Psoas muscle (tissue), 8 donors: ENCODE measurements around the gene FAIM2. TPM values are rescaled to one million over a fixed set of nuclear protein-coding genes. Genes with fewer than 3 reads are reported as not detected.

Source experiments
- ATAC-seq, 4 donors: fragments of 200-7000 bp; cut with Tn5 transposase; one replicate each; pipeline ENCODE4 v1.9.1; 2020; ENCODE audit warnings: moderate library complexity in 3 of 4, mild to moderate bottlenecking in 2 of 4
- DNase-seq, 2 donors: peaks; one replicate each; pipeline ENCODE4 v3.0.0-alpha.2; 2020
- H3K27ac ChIP-seq: fragments of 200-600 bp; one replicate; pipeline ENCODE4 v1.8.0; 2022
- H3K27me3 ChIP-seq, 3 donors: fragments of 200-600 bp in 1 of 3; one replicate each; pipeline versions ENCODE4 v1.6.1 to v1.8.0; 2013 to 2022; ENCODE audit warnings: low read length in 2 of 3, mild to moderate bottlenecking in 2 of 3, moderate library complexity in 1 of 3; ENCODE audit not compliant: insufficient read depth in 3 of 3
- H3K36me3 ChIP-seq, 2 donors: fragments of 200-600 bp in 1 of 2; one replicate each; pipeline versions ENCODE4 v1.6.1 to v1.8.0; 2013 to 2022; ENCODE audit warnings: low read depth in 1 of 2, mild to moderate bottlenecking in 1 of 2, moderate library complexity in 1 of 2; ENCODE audit not compliant: insufficient read depth in 1 of 2
- H3K4me1 ChIP-seq: fragments of 200-600 bp; one replicate; pipeline ENCODE4 v1.8.0; 2022
- H3K4me3 ChIP-seq: fragments of 200-600 bp; one replicate; pipeline ENCODE4 v1.8.0; 2022; ENCODE audit warnings: mild to moderate bottlenecking
- H3K9me3 ChIP-seq: fragments of 200-600 bp; one replicate; pipeline ENCODE4 v1.8.0; 2022
- WGBS, 3 donors: extraction: QIAGEN DNeasy Blood & Tissue Kit; methylation state at CpG; one replicate each; pipeline versions ENCODE4 v1.1.6 to v1.1.7; 2013; 5-methylcytosine and 5-hydroxymethylcytosine counted together
- intact Hi-C, 2 donors: fragments of 100-400 bp; cut with DNase I; formaldehyde crosslinking; loops; one replicate each; pipeline versions ENCODE4 v1.11.0 to v1.14.2; 2022
- polyA plus RNA-seq, 3 donors: library from polyadenylated mRNA; stranded (reverse); fragments of 200-250 nt; gene quantifications; one replicate each; pipeline ENCODE4 v1.2.3, GENCODE V29; 2013
- total RNA-seq, 4 donors: library from RNA; stranded (reverse); fragmentation: NEBNext Ultra II Directional in 2 of 4; extraction: Animal tissue kit (Norgen Biotek cat#: 25700) in 2 of 4; gene quantifications; one replicate each; pipeline versions ENCODE4 v1.2.1 to v1.2.4, GENCODE V29; 2021 to 2023
- TF ChIP-seq, protein P1 (sequence below): fragments of 200-600 bp; IDR thresholded peaks from one replicate; pipeline ENCODE4 v1.8.0; 2022; ENCODE audit warnings: antibody characterized with exemption
- donor health status: healthy with polysubstance abuse.
- donor health status: DM: no; HTN: no; CAD: no; lungs with moderate emphysema.
- donor health status: Bipolar disorder and iron deficiency.
- donor health status: healthy.
- donor health status: DM: yes; HTN: yes; CAD: no.
- donor health status: DM: no; HTN: no; CAD: no.
- donor health status: DM: no; HTN: no; CAD: no.
- donor health status: DM: yes; HTN: yes; CAD: no.

Gene FAIM2
- total and polyA plus RNA-seq, 7 donors = 0.22 to 1.1 (median 0.58) TPM; not detected in 2

DNA sequence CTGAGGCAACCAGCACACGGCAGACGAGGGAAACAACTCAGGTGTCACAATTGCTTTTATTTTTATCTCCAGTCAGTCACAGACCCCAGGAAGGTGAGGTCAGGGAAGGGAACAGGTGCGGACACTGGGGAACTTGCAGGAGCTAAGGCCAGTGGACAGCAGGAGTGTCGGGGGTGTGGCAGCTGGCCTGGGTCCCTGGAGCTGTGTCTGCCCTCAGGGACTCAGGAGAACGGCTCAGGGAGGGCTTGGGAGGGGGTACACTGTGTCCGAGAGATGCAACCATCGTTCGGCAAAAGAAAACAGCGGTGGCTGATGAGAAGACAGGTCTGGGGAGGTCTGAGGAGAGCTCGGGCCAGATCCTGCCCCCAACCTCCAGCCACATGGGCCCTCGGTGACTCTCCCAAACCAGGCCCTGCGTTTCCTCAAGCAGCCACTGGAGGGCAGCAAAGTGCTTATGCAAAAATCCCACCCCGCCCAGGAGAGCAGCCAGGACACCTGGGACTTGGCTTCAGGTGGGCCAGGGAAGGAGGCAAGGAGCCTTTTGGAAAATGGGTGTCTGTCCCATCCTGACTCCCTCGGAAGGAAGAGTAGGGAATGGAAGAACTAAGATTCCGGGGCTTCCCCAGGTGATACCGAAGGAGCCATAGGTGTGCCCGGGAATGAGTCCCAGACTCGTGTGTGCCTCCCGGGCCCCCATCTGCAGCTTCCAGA, 36.7 kb downstream of the FAIM2 start:
- intact Hi-C loops = loop anchor here in 1 of 2 donors (5.0 kb wide), 3 partner anchors 80 to 190 kb away; partner anchors contain the start of gene ASIC1
- Histone ChIP-seq H3K27ac (no peak overlapping the region), H3K4me3 (no peak overlapping the region), H3K36me3 (no peaks in the 10 kb centered on the region), H3K4me1 (peaks cover 17% of the 10 kb centered on the region), H3K9me3 (no peaks in the 10 kb centered on the region), H3K27me3 (no peaks in the 10 kb centered on the region)
- DNase-seq = peak; percentile 74 to 85
- WGBS, 3 donors = 30 to 31% (median 31%) methylated on average over 18 to 19 of the region's 19 CpGs
- ATAC-seq = peak; percentile 58 to 79 (median 72)
- TF ChIP-seq, protein P1, sequence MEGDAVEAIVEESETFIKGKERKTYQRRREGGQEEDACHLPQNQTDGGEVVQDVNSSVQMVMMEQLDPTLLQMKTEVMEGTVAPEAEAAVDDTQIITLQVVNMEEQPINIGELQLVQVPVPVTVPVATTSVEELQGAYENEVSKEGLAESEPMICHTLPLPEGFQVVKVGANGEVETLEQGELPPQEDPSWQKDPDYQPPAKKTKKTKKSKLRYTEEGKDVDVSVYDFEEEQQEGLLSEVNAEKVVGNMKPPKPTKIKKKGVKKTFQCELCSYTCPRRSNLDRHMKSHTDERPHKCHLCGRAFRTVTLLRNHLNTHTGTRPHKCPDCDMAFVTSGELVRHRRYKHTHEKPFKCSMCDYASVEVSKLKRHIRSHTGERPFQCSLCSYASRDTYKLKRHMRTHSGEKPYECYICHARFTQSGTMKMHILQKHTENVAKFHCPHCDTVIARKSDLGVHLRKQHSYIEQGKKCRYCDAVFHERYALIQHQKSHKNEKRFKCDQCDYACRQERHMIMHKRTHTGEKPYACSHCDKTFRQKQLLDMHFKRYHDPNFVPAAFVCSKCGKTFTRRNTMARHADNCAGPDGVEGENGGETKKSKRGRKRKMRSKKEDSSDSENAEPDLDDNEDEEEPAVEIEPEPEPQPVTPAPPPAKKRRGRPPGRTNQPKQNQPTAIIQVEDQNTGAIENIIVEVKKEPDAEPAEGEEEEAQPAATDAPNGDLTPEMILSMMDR = peak; percentile 96

DNA sequence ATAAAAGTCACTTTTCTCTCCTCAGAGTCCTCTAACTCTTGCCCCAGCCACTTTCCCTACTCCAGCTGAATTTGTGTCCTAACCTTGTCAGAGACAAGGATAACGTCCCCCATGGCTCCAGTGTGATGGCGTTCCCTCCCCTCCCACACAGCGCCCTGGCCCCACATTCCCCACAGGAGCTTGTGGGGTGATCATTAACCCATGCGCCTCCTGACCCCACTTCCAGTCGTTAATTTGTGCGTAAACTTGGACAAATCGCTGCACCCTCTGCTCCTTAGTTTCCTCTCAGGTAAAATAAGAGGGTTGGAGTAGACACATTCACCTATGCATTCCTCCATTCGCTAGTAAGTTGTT, 37.9 kb downstream of the FAIM2 start:
- Histone ChIP-seq H3K4me1 (peaks cover 17% of the 10 kb centered on the region), H3K36me3 (no peaks in the 10 kb centered on the region), H3K27me3 (no peaks in the 10 kb centered on the region), H3K9me3 (no peaks in the 10 kb centered on the region), H3K4me3 (no peak overlapping the region), H3K27ac (no peak overlapping the region)
- ATAC-seq (no peak), DNase-seq (no peak)
- intact Hi-C loops = loop anchor here in 1 of 2 donors (5.0 kb wide), 3 partner anchors 82 to 192 kb away; partner anchors contain the start of gene ASIC1
- TF ChIP-seq, protein P1 = no peak
- 87 to 93% (median 87%) methylated on average over 8 of the region's 8 CpGs for WGBS, 3 donors

DNA sequence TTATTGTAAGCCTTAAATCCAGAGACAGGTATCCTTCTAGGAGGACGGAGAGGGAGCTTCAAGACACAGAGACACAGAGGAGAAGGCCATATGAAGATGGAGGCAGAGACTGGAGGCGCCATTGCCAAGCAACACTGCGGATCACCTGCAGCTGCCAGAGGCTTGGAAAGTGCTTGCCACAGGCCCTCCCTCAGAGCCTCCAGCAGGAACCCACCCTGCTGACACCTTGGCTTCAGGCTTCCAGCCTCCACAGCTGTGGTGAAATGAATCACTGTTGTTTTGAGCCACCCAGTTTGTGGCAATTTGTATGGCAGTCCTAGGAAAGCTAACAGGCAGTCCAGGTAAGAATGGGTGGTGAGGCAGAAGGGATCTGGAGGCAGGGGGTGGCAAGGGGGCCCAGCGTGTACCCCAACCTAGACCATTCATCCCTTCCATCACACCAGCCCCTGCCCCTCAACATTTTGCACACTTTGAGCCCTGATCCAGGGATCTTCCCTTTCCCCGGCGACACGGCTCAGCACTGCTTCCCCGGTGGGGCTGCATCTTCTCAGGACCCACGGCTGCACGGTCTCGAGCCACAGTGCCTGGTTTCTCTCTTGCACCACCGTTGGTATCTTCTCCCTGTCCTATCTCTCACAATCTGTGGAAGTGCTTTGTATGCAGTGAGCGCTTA, 38.5 kb downstream of the FAIM2 start:
- 86 to 89% (median 88%) methylated on average over 13 of the region's 13 CpGs for WGBS, 3 donors
- ATAC-seq (no peak), DNase-seq (no peak)

DNA sequence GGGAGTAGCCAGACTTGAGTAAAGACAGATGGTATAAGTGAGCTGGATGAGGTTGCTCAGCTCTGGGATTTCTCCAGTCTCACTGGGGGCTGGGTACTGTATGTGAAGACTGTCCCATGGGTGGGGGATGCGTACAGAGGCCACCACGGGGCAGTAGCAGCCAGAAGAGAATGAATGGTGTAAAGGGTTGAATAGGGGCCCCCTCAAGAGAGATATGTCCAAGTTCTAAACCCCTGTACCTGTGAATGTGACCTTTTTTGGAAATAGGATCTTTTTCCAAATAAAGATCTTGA, 39.0 kb downstream of the FAIM2 start:
- Histone ChIP-seq H3K4me1 (peaks cover 17% of the 10 kb centered on the region), H3K27me3 (peaks cover 0 to under 1% (median 0%) of the 10 kb centered on the region in 3 donors), H3K9me3 (no peaks in the 10 kb centered on the region), H3K4me3 (no peak overlapping the region), H3K27ac (no peak overlapping the region), H3K36me3 (no peaks in the 10 kb centered on the region)
- intact Hi-C loops = loop anchor here in 1 of 2 donors (5.0 kb wide), 3 partner anchors 83 to 193 kb away; partner anchors contain the start of gene ASIC1
- DNase-seq = no peak
- 35 to 67% (median 38%) methylated on average over 2 of the region's 2 CpGs for WGBS, 3 donors
- ATAC-seq = no peak
- TF ChIP-seq, protein P1 = no peak

More for the DNA sequence above, 38.5 kb downstream of the FAIM2 start:
- H3K9me3 ChIP-seq = no peaks in the 10 kb centered on the region
- no peaks in the 10 kb centered on the region for H3K36me3 ChIP-seq
- no peak overlapping the region for H3K4me3 ChIP-seq
- no peaks in the 10 kb centered on the region for H3K27me3 ChIP-seq
- no peak overlapping the region for H3K27ac ChIP-seq
- TF ChIP-seq, protein P1 = no peak
- intact Hi-C loops = loop anchor here in 1 of 2 donors (5.0 kb wide), 3 partner anchors 82 to 192 kb away; partner anchors contain the start of gene ASIC1
- peaks cover 17% of the 10 kb centered on the region for H3K4me1 ChIP-seq
